ENCODE measurements around the gene AMBRA1.

DNA sequence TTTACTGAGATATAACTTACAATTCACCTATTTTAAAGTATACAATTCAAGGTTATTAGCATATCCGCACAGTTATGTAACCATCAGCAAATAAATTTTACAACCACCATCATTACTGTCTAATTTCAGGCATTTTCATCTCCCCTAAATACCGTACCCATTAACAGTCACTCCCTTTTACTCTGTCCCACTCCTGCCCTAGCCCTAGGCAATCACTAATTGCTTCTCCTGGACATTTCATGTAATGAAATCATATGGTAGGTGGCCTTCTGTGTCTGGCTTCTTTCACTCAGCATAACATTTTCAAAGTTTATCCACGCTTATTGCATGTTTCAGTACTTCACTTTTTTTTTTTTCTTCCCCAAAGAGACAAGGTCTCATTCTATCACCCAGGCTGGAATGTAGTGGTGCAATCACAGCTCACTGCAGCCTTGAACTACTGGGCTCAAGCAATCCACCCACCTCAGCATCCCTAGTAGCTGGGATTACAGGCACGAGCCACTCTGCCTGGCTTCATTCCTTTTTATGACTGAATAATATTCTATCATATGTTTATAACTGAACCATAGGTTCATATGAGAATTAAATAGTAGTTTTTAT lies 140.8 kb downstream of the AMBRA1 start:
- TF ChIP-seq CTCF (IDR thresholded peaks at IDR 0.05) (no peak), POLR2A (IDR thresholded peaks at IDR 0.05) (no peak), POLR2AphosphoS5 (IDR thresholded peaks at IDR 0.05) (no peak)

Data from prostate gland (tissue), 2 donors.